Measurements from ENCODE around the gene GDPD2. TPM values are rescaled to one million over a fixed set of nuclear protein-coding genes. Genes with fewer than 3 reads are reported as not detected.

The GDPD2 gene
- total RNA-seq, 1 donor from 2014 or later, result not detected

DNA sequence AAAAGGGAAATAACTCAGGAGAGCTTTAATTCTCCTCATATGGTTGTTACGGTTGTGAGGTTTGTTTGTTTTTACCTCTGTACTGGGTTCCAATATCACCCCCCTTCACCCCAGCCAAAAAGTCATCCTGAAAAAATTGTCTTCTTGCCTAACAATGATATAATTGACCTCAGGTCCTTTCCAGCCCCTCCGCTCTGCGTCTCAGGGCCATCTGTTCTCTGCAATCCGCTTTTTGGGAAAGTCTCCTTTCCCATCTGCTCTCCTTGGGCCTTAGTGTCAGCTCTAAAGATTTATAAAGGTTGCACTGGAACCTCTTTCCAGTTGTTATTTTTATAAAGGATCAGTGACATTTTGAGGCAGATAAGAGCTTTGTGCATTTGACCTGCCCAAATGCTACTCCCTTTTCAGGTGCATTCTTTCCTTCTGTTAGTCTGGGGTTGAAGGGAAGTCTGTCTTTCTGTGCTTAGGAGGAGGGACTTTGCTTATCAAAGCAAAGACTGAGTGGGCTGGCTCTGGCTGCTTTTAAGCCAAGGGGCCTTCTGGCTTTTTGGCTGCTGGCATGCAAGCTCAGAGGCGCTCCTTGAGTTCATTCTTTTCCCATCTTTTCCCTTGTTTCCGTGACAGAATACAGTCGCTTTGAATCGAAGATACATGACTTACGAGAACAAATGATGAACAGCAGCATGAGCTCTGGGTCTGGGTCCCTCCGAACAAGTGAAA is 55.6 kb downstream of the GDPD2 start:
- H3K4me3 Mint-ChIP-seq (ENCODE audit: unreplicated experiment), result peak overlapping the region; percentile 70

DNA sequence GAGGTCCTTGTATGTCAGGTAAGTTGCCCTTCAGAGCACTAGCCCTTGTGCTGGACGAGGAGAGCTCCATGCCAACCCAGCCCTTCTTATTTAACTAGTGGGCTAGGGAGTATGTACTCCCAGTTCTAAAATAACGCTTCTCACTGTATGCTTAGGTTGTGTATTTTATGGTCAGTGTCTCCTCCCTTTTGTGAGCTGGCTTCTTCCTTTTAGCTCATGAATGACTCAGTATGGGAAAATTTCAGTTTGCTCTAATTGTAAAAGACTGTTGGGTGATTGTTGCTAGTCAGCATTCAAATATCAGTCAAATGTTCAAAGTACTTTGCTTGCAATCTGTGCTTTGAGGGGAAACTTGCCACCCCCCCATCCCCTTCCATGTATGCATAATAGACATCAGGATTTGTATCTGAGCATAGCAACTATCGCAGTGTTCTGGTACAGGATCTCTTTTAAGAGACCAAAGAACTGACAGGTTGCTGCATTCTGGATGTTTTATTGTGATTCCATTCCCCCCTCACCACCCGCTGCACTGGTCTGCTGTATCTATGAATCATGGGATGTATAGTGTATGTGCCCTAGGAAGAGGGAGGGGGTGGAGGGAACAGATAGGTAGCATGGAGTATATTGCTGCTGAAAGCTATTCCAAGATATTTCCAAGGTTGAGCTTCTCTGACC is 56.3 kb downstream of the GDPD2 start:
- Mint-ChIP-seq H3K27me3 (ENCODE audit: unreplicated experiment) (no peaks in the 10 kb centered on the region), H3K36me3 (ENCODE audit: unreplicated experiment) (no peaks in the 10 kb centered on the region), H3K4me3 (ENCODE audit: unreplicated experiment) (peak overlapping the region; percentile 70), H3K27ac (ENCODE audit: unreplicated experiment) (peak overlapping the region; percentile 95), H3K4me1 (ENCODE audit: low read depth, unreplicated experiment) (peaks cover 45% of the 10 kb centered on the region), H3K9me3 (ENCODE audit: unreplicated experiment) (no peaks in the 10 kb centered on the region)
- TF ChIP-seq, protein P1, sequence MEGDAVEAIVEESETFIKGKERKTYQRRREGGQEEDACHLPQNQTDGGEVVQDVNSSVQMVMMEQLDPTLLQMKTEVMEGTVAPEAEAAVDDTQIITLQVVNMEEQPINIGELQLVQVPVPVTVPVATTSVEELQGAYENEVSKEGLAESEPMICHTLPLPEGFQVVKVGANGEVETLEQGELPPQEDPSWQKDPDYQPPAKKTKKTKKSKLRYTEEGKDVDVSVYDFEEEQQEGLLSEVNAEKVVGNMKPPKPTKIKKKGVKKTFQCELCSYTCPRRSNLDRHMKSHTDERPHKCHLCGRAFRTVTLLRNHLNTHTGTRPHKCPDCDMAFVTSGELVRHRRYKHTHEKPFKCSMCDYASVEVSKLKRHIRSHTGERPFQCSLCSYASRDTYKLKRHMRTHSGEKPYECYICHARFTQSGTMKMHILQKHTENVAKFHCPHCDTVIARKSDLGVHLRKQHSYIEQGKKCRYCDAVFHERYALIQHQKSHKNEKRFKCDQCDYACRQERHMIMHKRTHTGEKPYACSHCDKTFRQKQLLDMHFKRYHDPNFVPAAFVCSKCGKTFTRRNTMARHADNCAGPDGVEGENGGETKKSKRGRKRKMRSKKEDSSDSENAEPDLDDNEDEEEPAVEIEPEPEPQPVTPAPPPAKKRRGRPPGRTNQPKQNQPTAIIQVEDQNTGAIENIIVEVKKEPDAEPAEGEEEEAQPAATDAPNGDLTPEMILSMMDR (IDR thresholded peaks at IDR 0.05; ENCODE audit: partially characterized antibody, unreplicated experiment), result no peak
- no peak for DNase-seq

More for the DNA sequence above, 55.6 kb downstream of the GDPD2 start:
- H3K36me3 Mint-ChIP-seq (ENCODE audit: unreplicated experiment), result no peaks in the 10 kb centered on the region
- peak overlapping the region; percentile 95 for H3K27ac Mint-ChIP-seq (ENCODE audit: unreplicated experiment)
- H3K4me1 Mint-ChIP-seq (ENCODE audit: low read depth, unreplicated experiment), result peaks cover 45% of the 10 kb centered on the region
- DNase-seq, result no peak
- no peaks in the 10 kb centered on the region for H3K9me3 Mint-ChIP-seq (ENCODE audit: unreplicated experiment)
- H3K27me3 Mint-ChIP-seq (ENCODE audit: unreplicated experiment), result no peaks in the 10 kb centered on the region
- TF ChIP-seq, protein P1 (IDR thresholded peaks at IDR 0.05; ENCODE audit: partially characterized antibody, unreplicated experiment), result no peak

DNA sequence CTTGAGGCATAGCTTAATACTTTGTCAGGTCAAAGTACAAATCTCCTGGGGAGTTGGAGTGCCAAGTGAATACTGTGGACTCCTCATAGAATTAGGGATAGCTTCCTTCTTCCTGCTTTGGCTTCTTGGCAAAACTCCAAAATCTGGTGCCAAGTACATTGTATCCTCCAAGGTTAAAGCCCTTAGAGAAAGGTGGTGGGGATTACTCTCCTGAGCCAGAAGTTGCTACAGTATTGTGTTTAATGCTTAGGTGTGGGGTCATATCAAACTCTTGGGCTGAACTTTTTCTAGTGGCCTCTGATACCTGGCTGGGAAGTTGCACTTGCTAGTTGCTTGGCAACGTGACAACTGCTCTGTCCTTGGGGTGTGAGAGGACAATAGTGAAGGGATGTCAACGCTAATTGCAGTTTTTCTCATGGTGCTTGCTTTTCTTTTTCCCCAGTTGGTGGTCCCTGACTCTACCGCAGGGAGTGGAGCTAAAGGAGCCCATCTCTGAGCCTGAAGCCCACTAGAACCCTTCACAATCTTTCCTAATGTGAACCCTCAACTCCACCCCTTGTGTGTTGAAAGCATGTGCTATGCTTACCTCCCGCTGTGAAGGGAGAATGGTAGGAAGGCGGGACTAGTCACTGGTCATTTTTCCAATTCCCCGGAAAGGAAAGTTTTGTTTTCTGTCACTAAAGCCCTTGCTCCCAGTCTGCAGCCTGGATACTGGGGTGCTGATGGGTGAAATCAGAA is 57.0 kb downstream of the GDPD2 start:
- no peak for DNase-seq
- H3K27ac Mint-ChIP-seq (ENCODE audit: unreplicated experiment), result peak overlapping the region; percentile 75
- no peaks in the 10 kb centered on the region for H3K36me3 Mint-ChIP-seq (ENCODE audit: unreplicated experiment)
- no peaks in the 10 kb centered on the region for H3K9me3 Mint-ChIP-seq (ENCODE audit: unreplicated experiment)
- peaks cover 45% of the 10 kb centered on the region for H3K4me1 Mint-ChIP-seq (ENCODE audit: low read depth, unreplicated experiment)
- TF ChIP-seq, protein P1 (IDR thresholded peaks at IDR 0.05; ENCODE audit: partially characterized antibody, unreplicated experiment), result no peak
- no peaks in the 10 kb centered on the region for H3K27me3 Mint-ChIP-seq (ENCODE audit: unreplicated experiment)
- H3K4me3 Mint-ChIP-seq (ENCODE audit: unreplicated experiment), result peak overlapping the region; percentile 70

DNA sequence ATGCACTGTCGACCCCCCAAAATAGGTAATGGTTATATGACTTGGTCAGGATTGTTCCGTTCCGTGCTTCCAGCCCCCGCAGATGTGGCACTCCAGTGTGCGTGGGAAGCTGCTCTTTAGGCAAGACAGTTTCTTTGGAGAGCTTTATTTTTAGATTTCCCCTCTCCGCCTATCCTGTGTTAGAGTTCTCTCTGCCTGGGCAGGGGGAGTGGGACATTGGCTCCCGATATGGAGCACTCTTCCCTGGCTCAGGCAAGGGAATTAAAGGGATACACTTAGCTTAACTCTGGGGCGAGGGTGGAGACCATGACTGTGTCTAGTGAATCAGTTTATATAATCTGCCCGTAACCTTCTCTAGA is 57.5 kb downstream of the GDPD2 start:
- no peak for DNase-seq
- H3K4me3 Mint-ChIP-seq (ENCODE audit: unreplicated experiment), result peak overlapping the region; percentile 70
- TF ChIP-seq, protein P1 (IDR thresholded peaks at IDR 0.05; ENCODE audit: partially characterized antibody, unreplicated experiment), result no peak
- no peaks in the 10 kb centered on the region for H3K9me3 Mint-ChIP-seq (ENCODE audit: unreplicated experiment)
- H3K36me3 Mint-ChIP-seq (ENCODE audit: unreplicated experiment), result no peaks in the 10 kb centered on the region
- H3K27me3 Mint-ChIP-seq (ENCODE audit: unreplicated experiment), result no peaks in the 10 kb centered on the region
- peak overlapping the region; percentile 75 for H3K27ac Mint-ChIP-seq (ENCODE audit: unreplicated experiment)
- H3K4me1 Mint-ChIP-seq (ENCODE audit: low read depth, unreplicated experiment), result peaks cover 45% of the 10 kb centered on the region
